Choroid plexus epithelial cell (primary cell): ENCODE data around the gene TBX10.
A peak's percentile ranks its signal among the peaks of the same experiment; 100 is the strongest.
"Not testable (repeated sequence)": the region's sequence is repeated elsewhere in the genome, so short reads cannot be mapped to it uniquely, and the experiment has no call there.

Source experiments
- DNase-seq: peaks from one replicate; pipeline ENCODE4 v3.0.0-alpha.2; 2010; ENCODE audit warnings: low read depth
- H3K4me3 ChIP-seq: 2 replicates; pipeline ENCODE4 v1.5.1; 2011; ENCODE audit warnings: low read depth, mild to moderate bottlenecking, control low read depth, low read length, moderate library complexity
- CTCF ChIP-seq: conservative IDR thresholded peaks from 2 replicates; pipeline ENCODE4 v1.5.1; 2011; ENCODE audit warnings: low read depth, mild to moderate bottlenecking, control low read depth, inconsistent platforms, low read length, moderate library complexity

TBX10 gene

GRCh38 chr11:67608486-67608885 is 31.1 kb downstream of the TBX10 start:
- TF ChIP-seq CTCF: no peak
- DNase-seq: no peak
- H3K4me3 ChIP-seq: no peak overlapping the region

GRCh38 chr11:67607507-67607906 is 32.1 kb downstream of the TBX10 start:
- no peak for DNase-seq
- peak overlapping the region; percentile 97 for H3K4me3 ChIP-seq
- no peak for TF ChIP-seq CTCF

GRCh38 chr11:67606492-67607295 is 32.9 kb downstream of the TBX10 start, which contains the start of gene NDUFV1:
Gene NDUFV1, plus strand, starts transcription at chr11:67606936. Its CDS starts 69 bp downstream, at chr11:67607005.
- DNase-seq: peak; percentile 93
- peak; percentile 49 for TF ChIP-seq CTCF
- peak within 1 kb of the TSS; percentile 97 for H3K4me3 ChIP-seq

- no peak for TF ChIP-seq CTCF
- H3K4me3 ChIP-seq: peak overlapping the region; percentile 97
Observed at GRCh38 chr11:67606093-67606491, 33.5 kb downstream of the TBX10 start.

GRCh38 chr11:67605231-67606011 is 34.1 kb downstream of the TBX10 start:
- TF ChIP-seq CTCF: no peak
- no peak for DNase-seq
- no peak overlapping the region for H3K4me3 ChIP-seq

More at GRCh38 chr11:67606093-67606491, 33.5 kb downstream of the TBX10 start:
- no peak for DNase-seq

- no peak for DNase-seq
- H3K4me3 ChIP-seq: no peak overlapping the region
- no peak for TF ChIP-seq CTCF
Observed at GRCh38 chr11:67604815-67605214, 34.7 kb downstream of the TBX10 start.

GRCh38 chr11:67604119-67604518 is 35.4 kb downstream of the TBX10 start:
- not testable (repeated sequence) for H3K4me3 ChIP-seq

More at GRCh38 chr11:67604119-67604518, 35.4 kb downstream of the TBX10 start:
- not testable (repeated sequence) for DNase-seq
